SK-N-SH (cell line): ENCODE results near the gene SPAG6.

Experiments
- CHD2 ChIP-seq: fragments of 150-350 bp; IDR thresholded peaks from 2 replicates; pipeline ENCODE4 v1.6.1; 2018; ENCODE audit warnings: low read length; ENCODE audit not compliant: partially characterized antibody
- CTCF ChIP-seq: fragments of 200-600 bp; sonication (generic); IDR thresholded peaks from 2 replicates; pipeline ENCODE4 v1.6.1; 2017; ENCODE audit warnings: antibody characterized with exemption, mild to moderate bottlenecking, moderate library complexity
- EP300 ChIP-seq, 2 experiments: IDR thresholded peaks; 2 replicates each; pipeline versions ENCODE4 v1.4.0 to v1.6.1; 2012; ENCODE audit warnings: borderline replicate concordance in 1 of 2, low read depth in 1 of 2, low read length in 1 of 2
- EZH2phosphoT487 ChIP-seq: fragments of 200-600 bp; sonication (generic); IDR thresholded peaks from 2 replicates; pipeline ENCODE4 v1.6.1; 2017; ENCODE audit warnings: low read depth, mixed run types, mild to moderate bottlenecking, antibody characterized with exemption, moderate library complexity, borderline replicate concordance
- JUND ChIP-seq: IDR thresholded peaks from 2 replicates; pipeline ENCODE4 v1.4.0; 2012
- MAX ChIP-seq: IDR thresholded peaks from 2 replicates; pipeline ENCODE4 v1.4.0; 2012; ENCODE audit warnings: low read depth
- MXI1 ChIP-seq: IDR thresholded peaks from 2 replicates; pipeline ENCODE4 v1.6.1; 2012; ENCODE audit warnings: mild to moderate bottlenecking, low read depth, low read length, improper control_type of control experiment
- POLR2AphosphoS5 ChIP-seq: IDR thresholded peaks from 2 replicates; pipeline ENCODE4 v1.6.1; 2012; ENCODE audit warnings: low read depth, low read length
- SMC3 ChIP-seq: IDR thresholded peaks from 2 replicates; pipeline ENCODE4 v1.6.1; 2012; ENCODE audit warnings: low read depth, low read length, improper control_type of control experiment
- TAF1 ChIP-seq: IDR thresholded peaks from 2 replicates; pipeline ENCODE4 v1.6.1; 2012; ENCODE audit warnings: low read depth, mild to moderate bottlenecking, low read length, moderate library complexity, borderline replicate concordance
- YY1 ChIP-seq: IDR thresholded peaks from 2 replicates; pipeline ENCODE4 v1.4.0; 2012; ENCODE audit warnings: low read depth, mild to moderate bottlenecking
- ZBTB33 ChIP-seq: IDR thresholded peaks from 2 replicates; pipeline ENCODE4 v1.4.0; 2012; ENCODE audit warnings: low read depth, borderline replicate concordance

- TF ChIP-seq YY1 (no peak), TAF1 (no peak), CHD2 (no peak), CTCF (no peak), EP300 (IDR thresholded peaks at IDR 0.05; ENCODE audit: borderline replicate concordance in 1 of 2, low read depth in 1 of 2, low read length in 1 of 2) (no peak), POLR2AphosphoS5 (no peak), EZH2phosphoT487 (no peak), SMC3 (no peak), ZBTB33 (no peak), JUND (no peak), MXI1 (no peak), MAX (no peak)
Measured at GRCh38 chr10:22338185-22338900, 7.0 kb upstream of the SPAG6 start.
